Fibroblast of skin of left quadriceps (primary cell): ENCODE results near the gene PRKD1.

Experiments used
- DNase-seq, 2 experiments: peaks; one replicate each; pipeline ENCODE4 v3.0.0-alpha.2; 2013; ENCODE audit warnings: low read depth in 2 of 2

Gene PRKD1

GRCh38 chr14:29674566-29675285 lies 252.9 kb downstream of the PRKD1 start:
- DNase-seq: no peak

GRCh38 chr14:29672831-29673230 lies 254.8 kb downstream of the PRKD1 start:
- no peak for DNase-seq

GRCh38 chr14:29671034-29671433 lies 256.6 kb downstream of the PRKD1 start:
- peak; percentile 29 to 34 for DNase-seq

GRCh38 chr14:29668201-29668600 lies 259.4 kb downstream of the PRKD1 start:
- no peak for DNase-seq

- DNase-seq: no peak
These were observed 263.1 kb downstream of the PRKD1 start for GRCh38 chr14:29664515-29664914.

GRCh38 chr14:29663281-29663801 lies 264.3 kb downstream of the PRKD1 start:
- DNase-seq: no peak

- peak; percentile 13 for DNase-seq
These were observed 272.6 kb downstream of the PRKD1 start for GRCh38 chr14:29654901-29655550.

GRCh38 chr14:29653303-29653702 lies 274.3 kb downstream of the PRKD1 start:
- no peak for DNase-seq

- DNase-seq: no peak
These were observed 275.1 kb downstream of the PRKD1 start for GRCh38 chr14:29652571-29652970.

GRCh38 chr14:29650554-29651269 lies 276.9 kb downstream of the PRKD1 start:
- DNase-seq: no peak

- DNase-seq: no peak
These were observed 278.5 kb downstream of the PRKD1 start for GRCh38 chr14:29649170-29649569.

GRCh38 chr14:29648045-29648444 lies 279.6 kb downstream of the PRKD1 start:
- no peak for DNase-seq

- no peak for DNase-seq
These were observed 282.5 kb downstream of the PRKD1 start for GRCh38 chr14:29645117-29645516.

GRCh38 chr14:29643433-29644211 lies 284.0 kb downstream of the PRKD1 start:
- peak; percentile 14 to 17 for DNase-seq

- peak; percentile 52 to 54 for DNase-seq
These were observed 290.2 kb downstream of the PRKD1 start for GRCh38 chr14:29637411-29637810.

- no peak for DNase-seq
These were observed 290.8 kb downstream of the PRKD1 start for GRCh38 chr14:29636870-29637269.

GRCh38 chr14:29630566-29631160 lies 297.0 kb downstream of the PRKD1 start:
- peak in 1 of 2 experiments; percentile 8 for DNase-seq

- no peak for DNase-seq
These were observed 297.8 kb downstream of the PRKD1 start for GRCh38 chr14:29629839-29630238.

- peak; percentile 4 to 9 for DNase-seq
These were observed 300.5 kb downstream of the PRKD1 start for GRCh38 chr14:29627137-29627536.

- DNase-seq: no peak
These were observed 309.2 kb downstream of the PRKD1 start for GRCh38 chr14:29618323-29619067.

- DNase-seq: no peak
These were observed 310.7 kb downstream of the PRKD1 start for GRCh38 chr14:29616922-29617321.
